Activated gamma-delta T cell (primary cell): ENCODE measurements around the gene TRPT1.

Experiments used
- DNase-seq: peaks from one replicate; lab custom pipeline; 2025; lab: John Stamatoyannopoulos, UW

The TRPT1 gene

GRCh38 chr11:64207256-64208085, 18.5 kb downstream of the TRPT1 start:
- DNase-seq: peak; percentile 29

GRCh38 chr11:64206457-64207255, 19.3 kb downstream of the TRPT1 start, which contains the start of gene FERMT3:
FERMT3 (plus strand) TSS chr11:64206721; CDS start chr11:64207365, 644 bp downstream.
- peak; percentile 36 for DNase-seq

- no peak for DNase-seq
Observed at GRCh38 chr11:64204464-64204989, 21.5 kb downstream of the TRPT1 start.

- DNase-seq: no peak
Observed at GRCh38 chr11:64204080-64204440, 21.9 kb downstream of the TRPT1 start.

GRCh38 chr11:64203421-64204079, 22.4 kb downstream of the TRPT1 start:
- DNase-seq: no peak

- DNase-seq: no peak
Observed at GRCh38 chr11:64202992-64203391, 23.0 kb downstream of the TRPT1 start.

- DNase-seq: no peak
Observed at GRCh38 chr11:64201543-64201942, 24.4 kb downstream of the TRPT1 start.

GRCh38 chr11:64198511-64198910, 27.5 kb downstream of the TRPT1 start:
- DNase-seq: no peak

- no peak for DNase-seq
Observed at GRCh38 chr11:64196626-64197025, 29.4 kb downstream of the TRPT1 start.

GRCh38 chr11:64192434-64192833, 33.6 kb downstream of the TRPT1 start:
- DNase-seq: no peak

GRCh38 chr11:64186492-64187165, 39.4 kb downstream of the TRPT1 start:
- DNase-seq: no peak

- peak; percentile 91 for DNase-seq
Observed at GRCh38 chr11:64185693-64186491, 40.1 kb downstream of the TRPT1 start, which contains the start of gene STIP1. STIP1 (plus strand) TSS chr11:64186171; CDS start chr11:64186262, 91 bp downstream.

- DNase-seq: no peak
Observed at GRCh38 chr11:64185175-64185692, 40.8 kb downstream of the TRPT1 start.

GRCh38 chr11:64183890-64184289, 42.1 kb downstream of the TRPT1 start:
- no peak for DNase-seq

- DNase-seq: no peak
Observed at GRCh38 chr11:64181506-64182411, 44.2 kb downstream of the TRPT1 start.

GRCh38 chr11:64180891-64181290, 45.1 kb downstream of the TRPT1 start:
- DNase-seq: no peak

- DNase-seq: no peak
Observed at GRCh38 chr11:64178951-64179639, 46.9 kb downstream of the TRPT1 start.

- no peak for DNase-seq
Observed at GRCh38 chr11:64178203-64178602, 47.8 kb downstream of the TRPT1 start.

- no peak for DNase-seq
Observed at GRCh38 chr11:64176751-64177150, 49.2 kb downstream of the TRPT1 start.
